SJCRH30 (cell line): ENCODE results near the gene CARD9. TPM values are rescaled to one million over a fixed set of nuclear protein-coding genes. Genes with fewer than 3 reads are reported as not detected.

Experiments used
- DNase-seq, 2 experiments: peaks; one replicate each; pipeline ENCODE4 v3.0.0-alpha.2; 2015 to 2020
- H3K27ac ChIP-seq: fragments of 250-450 bp; sonication (Bioruptor Pico); 2 replicates; pipeline ENCODE4 v1.5.1; 2020; ENCODE audit warnings: mild to moderate bottlenecking, moderate library complexity
- H3K27me3 ChIP-seq: fragments of 250-450 bp; sonication (Bioruptor Pico); 2 replicates; pipeline ENCODE4 v1.5.1; 2020; ENCODE audit warnings: mild to moderate bottlenecking, moderate library complexity
- H3K36me3 ChIP-seq: fragments of 250-450 bp; sonication (Bioruptor Pico); 2 replicates; pipeline ENCODE4 v1.5.1; 2020; ENCODE audit warnings: mild to moderate bottlenecking, moderate library complexity
- H3K4me1 ChIP-seq: fragments of 250-450 bp; sonication (Bioruptor Pico); 2 replicates; pipeline ENCODE4 v1.5.1; 2020; ENCODE audit warnings: mild to moderate bottlenecking, moderate library complexity
- H3K4me3 ChIP-seq: fragments of 250-450 bp; sonication (Bioruptor Pico); 2 replicates; pipeline ENCODE4 v1.5.1; 2020; ENCODE audit warnings: mild to moderate bottlenecking, moderate library complexity
- H3K9me3 ChIP-seq: fragments of 250-450 bp; sonication (Bioruptor Pico); replicated peaks from 2 replicates; pipeline ENCODE4 v1.5.1; 2020; ENCODE audit warnings: mild to moderate bottlenecking, moderate library complexity
- total RNA-seq: library from RNA; depleted of rRNA; stranded (reverse); fragments of >200 nt; shearing (Covaris generic); gene quantifications from 2 replicates; pipeline ENCODE4 v1.2.3, GENCODE V29; 2014; rRNA removed

CARD9 gene
- total RNA-seq, 1 experiment from 2014 or later, result 11.8 TPM

GRCh38 chr9:136317695-136318094 is 55.8 kb downstream of the CARD9 start:
- peaks cover 10% of the 10 kb centered on the region; the same call in 1 of the 2 replicates for H3K9me3 ChIP-seq
- no peak for DNase-seq
- H3K27ac ChIP-seq, result no peak overlapping the region
- no peaks in the 10 kb centered on the region for H3K36me3 ChIP-seq
- H3K4me3 ChIP-seq, result no peak overlapping the region
- H3K4me1 ChIP-seq, result peaks cover 1% of the 10 kb centered on the region; the same call in 1 of the 2 replicates
- peaks cover 6% of the 10 kb centered on the region for H3K27me3 ChIP-seq

- H3K36me3 ChIP-seq, result no peaks in the 10 kb centered on the region
- DNase-seq, result no peak
- no peaks in the 10 kb centered on the region; the same call in 1 of the 2 replicates for H3K27me3 ChIP-seq
- no peaks in the 10 kb centered on the region; the same call in 1 of the 2 replicates for H3K4me1 ChIP-seq
- peaks cover 10% of the 10 kb centered on the region; the same call in 1 of the 2 replicates for H3K9me3 ChIP-seq
- no peak overlapping the region for H3K4me3 ChIP-seq
- no peak overlapping the region for H3K27ac ChIP-seq
These were observed 56.4 kb downstream of the CARD9 start for GRCh38 chr9:136316896-136317676.

GRCh38 chr9:136316271-136316751 is 57.2 kb downstream of the CARD9 start:
- H3K4me1 ChIP-seq, result peaks cover 6% of the 10 kb centered on the region
- H3K4me3 ChIP-seq, result no peak overlapping the region
- H3K9me3 ChIP-seq, result peaks cover 10% of the 10 kb centered on the region; the same call in 1 of the 2 replicates
- no peak for DNase-seq
- no peaks in the 10 kb centered on the region; the same call in 1 of the 2 replicates for H3K27me3 ChIP-seq
- H3K27ac ChIP-seq, result no peak overlapping the region
- no peaks in the 10 kb centered on the region for H3K36me3 ChIP-seq

- no peak for DNase-seq
- Histone ChIP-seq H3K27me3 (no peaks in the 10 kb centered on the region), H3K4me3 (no peak overlapping the region), H3K9me3 (peaks cover 7% of the 10 kb centered on the region; the same call in 1 of the 2 replicates), H3K36me3 (no peaks in the 10 kb centered on the region), H3K27ac (no peak overlapping the region), H3K4me1 (peaks cover 20% of the 10 kb centered on the region)
These were observed 58.5 kb downstream of the CARD9 start for GRCh38 chr9:136314944-136315343.

- no peaks in the 10 kb centered on the region for H3K36me3 ChIP-seq
- H3K9me3 ChIP-seq, result peaks cover 7% of the 10 kb centered on the region; the same call in 1 of the 2 replicates
- peaks cover 28% of the 10 kb centered on the region for H3K4me1 ChIP-seq
- no peak overlapping the region for H3K4me3 ChIP-seq
- no peak overlapping the region for H3K27ac ChIP-seq
- DNase-seq, result no peak
- H3K27me3 ChIP-seq, result no peaks in the 10 kb centered on the region
These were observed 59.4 kb downstream of the CARD9 start for GRCh38 chr9:136314056-136314416.

Other genes with a start within 250 kb of the CARD9 start
- gene LHX3, start 168.5 kb downstream of the CARD9 start, total RNA-seq, result not detected in 2 replicates
- gene QSOX2, start 127.9 kb downstream of the CARD9 start, total RNA-seq, result 43.8 and 48.0 TPM in 2 replicates
- 0.05 TPM in 1 of 2 replicates, not detected in the other for gene CCDC187, start 69.6 kb downstream of the CARD9 start, total RNA-seq
- gene GPSM1, start 46.1 kb downstream of the CARD9 start, total RNA-seq, result 52.5 and 57.2 TPM in 2 replicates
- gene DNLZ, start 9.9 kb downstream of the CARD9 start, total RNA-seq, result 17.0 and 19.4 TPM in 2 replicates
- gene SNAPC4, start 26.5 kb upstream of the CARD9 start, total RNA-seq, result 7.5 and 8.9 TPM in 2 replicates
- 56.5 and 72.0 TPM in 2 replicates for gene ENTR1, start 36.9 kb upstream of the CARD9 start, total RNA-seq
- 82.0 and 87.1 TPM in 2 replicates for gene PMPCA, start 37.0 kb upstream of the CARD9 start, total RNA-seq
- gene INPP5E, start 66.2 kb upstream of the CARD9 start, total RNA-seq, result 14.3 and 18.3 TPM in 2 replicates
- gene SEC16A, start 109.4 kb upstream of the CARD9 start, total RNA-seq, result 44.5 and 47.7 TPM in 2 replicates
- 25.8 and 28.5 TPM in 2 replicates for gene NOTCH1, start 172.4 kb upstream of the CARD9 start, total RNA-seq